ENCODE results near the gene TWSG1. TPM values are rescaled to one million over a fixed set of nuclear protein-coding genes. Genes with fewer than 3 reads are reported as not detected.
A peak's percentile ranks its signal among the peaks of the same experiment; 100 is the strongest.

Gene TWSG1
- total RNA-seq, 5 donors from 2014 or later (not counting 1 experiment from before 2014, with no cell fraction given): 1.8 to 6.2 (median 4.4) TPM

DNA sequence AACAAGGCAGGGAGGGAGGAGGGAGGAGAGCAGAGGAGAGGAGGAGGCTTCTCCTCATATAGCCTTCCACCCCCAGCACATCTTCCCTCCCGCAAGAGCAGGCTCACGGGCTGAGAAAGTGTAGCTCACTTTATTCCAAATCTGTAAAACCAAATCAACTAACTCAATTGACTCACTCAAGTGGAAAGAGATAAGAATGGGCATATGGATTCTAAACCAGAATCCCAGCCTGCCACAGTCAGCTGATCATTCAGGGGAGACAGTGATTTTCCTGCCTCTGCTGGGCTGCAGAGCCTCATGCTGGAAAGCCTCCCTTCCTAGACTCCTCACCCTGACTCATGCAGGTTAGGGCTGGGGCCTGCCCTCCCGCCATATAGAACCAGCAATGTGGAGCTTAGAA, 4.2 kb upstream of the TWSG1 start:
- POLR2A ChIA-PET: interaction anchor here in 1 of 2 donors (0.6 kb wide), 1 partner anchor 80 kb away, joined by 3 read pairs; no protein-coding TSS in a partner anchor
- Mint-ChIP-seq H3K4me3 (no peak overlapping the region), H3K27ac (no peak overlapping the region), H3K36me3 (no peaks in the 10 kb centered on the region), H3K27me3 (no peaks in the 10 kb centered on the region), H3K9me3 (peaks cover 4 to 5% (median 4%) of the 10 kb centered on the region in 3 donors), H3K4me1 (peaks cover 8 to 10% (median 8%) of the 10 kb centered on the region in 3 donors)
- H3K27ac ChIP-seq (ENCODE audit: low read length): no peak overlapping the region
- no CpG with 5 or more reads among the region's 3 CpGs for WGBS (ENCODE audit: insufficient coverage)
- ATAC-seq (replicated peaks in 1 of 4): no peak
- H3K4me3 ChIP-seq (ENCODE audit: control insufficient read depth in 1 of 2, extremely low read depth in 1 of 2, low read length in 1 of 2): no peak overlapping the region
- CTCF ChIA-PET: no interaction called here
- H3K27me3 ChIP-seq (replicated peaks in 1 of 2; ENCODE audit: control insufficient read depth in 2 of 2, extremely low read depth in 1 of 2, insufficient read depth in 2 of 2, low read length in 1 of 2): no peaks in the 10 kb centered on the region
- H3K9me3 ChIP-seq: no peaks in the 10 kb centered on the region
- no peak for DNase-seq
- H3K36me3 ChIP-seq (ENCODE audit: control insufficient read depth in 2 of 2, extremely low read depth in 1 of 2, insufficient read depth in 1 of 2, low read length in 1 of 2): no peaks in the 10 kb centered on the region
- H3K4me1 ChIP-seq (ENCODE audit: control insufficient read depth in 1 of 2, extremely low read depth in 1 of 2, insufficient read depth in 2 of 2, low read length in 2 of 2): peaks cover 4 to 13% of the 10 kb centered on the region in 2 experiments

DNA sequence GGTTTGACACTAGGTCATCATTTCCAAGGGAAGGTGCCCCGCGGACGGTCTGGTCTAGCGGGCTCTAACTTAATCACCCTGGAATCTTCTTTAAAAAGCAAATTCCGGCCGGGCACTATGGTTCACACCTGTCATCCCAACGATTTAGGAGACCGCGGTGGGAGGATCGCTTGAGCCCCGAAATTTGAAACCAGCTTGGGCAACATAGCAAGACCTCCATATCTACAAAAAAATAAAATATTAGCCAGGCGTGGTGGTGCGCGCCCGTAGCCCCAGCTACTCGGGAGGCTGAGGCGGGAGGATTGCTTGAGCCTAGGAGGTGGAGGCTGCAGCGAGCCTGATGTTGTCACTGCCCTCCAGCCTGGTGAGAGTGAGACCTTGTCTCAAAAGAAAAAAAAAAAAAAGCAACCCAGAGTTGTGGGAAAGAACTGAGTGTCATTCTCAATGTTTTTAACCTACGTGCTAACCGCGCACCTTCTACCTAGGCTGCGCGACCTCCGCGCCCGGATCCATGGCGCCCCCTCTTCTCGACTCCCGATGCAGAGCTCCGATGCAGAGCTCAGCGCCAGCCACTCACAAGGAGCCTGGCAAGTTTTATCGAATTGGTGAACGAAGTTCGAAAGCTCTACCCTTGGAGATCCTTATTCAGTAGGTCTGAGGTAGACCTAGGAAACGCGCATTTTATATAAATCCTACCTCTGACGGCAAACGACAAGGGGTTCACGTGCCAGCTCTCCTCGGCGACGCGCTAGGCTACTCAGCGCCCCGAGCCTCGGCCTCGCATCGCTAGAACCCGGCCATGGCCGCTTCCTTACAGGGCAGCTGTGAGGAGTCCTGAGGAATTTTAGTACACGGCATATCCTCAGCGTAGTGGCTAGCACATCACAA, 888 bp upstream of the TWSG1 start:
- peak overlapping the region; percentile 87 to 92 (median 90) for H3K4me3 Mint-ChIP-seq
- H3K9me3 Mint-ChIP-seq: peaks cover under 1 to 2% (median 1%) of the 10 kb centered on the region in 3 donors
- ChIA-PET POLR2A (interaction anchor here (0.5 to 0.7 kb wide), 6 partner anchors 20 to 729 kb away, joined by 3 to 7 read pairs (median 4); no protein-coding TSS in a partner anchor), CTCF (interaction anchor here (0.6 to 2.0 kb wide), 9 partner anchors 65 to 1335 kb away, joined by 3 to 11 read pairs (median 3); no protein-coding TSS in a partner anchor)
- peak overlapping the region; percentile 42 to 60 for H3K27ac Mint-ChIP-seq
- H3K4me1 Mint-ChIP-seq: peaks cover 16 to 28% (median 24%) of the 10 kb centered on the region in 3 donors
- peaks cover 4% of the 10 kb centered on the region for H3K36me3 Mint-ChIP-seq
- peak overlapping the region; percentile 70 to 90 for H3K4me3 ChIP-seq (ENCODE audit: control insufficient read depth in 1 of 2, extremely low read depth in 1 of 2, low read length in 1 of 2)
- 9% methylated on average over 35 of the region's 52 CpGs for WGBS (ENCODE audit: insufficient coverage)
- H3K27me3 ChIP-seq (replicated peaks in 1 of 2; ENCODE audit: control insufficient read depth in 2 of 2, extremely low read depth in 1 of 2, insufficient read depth in 2 of 2, low read length in 1 of 2): no peaks in the 10 kb centered on the region
- ATAC-seq (replicated peaks in 1 of 4): peak; percentile 22 to 44 (median 36)
- no peaks in the 10 kb centered on the region for H3K27me3 Mint-ChIP-seq
- H3K36me3 ChIP-seq (ENCODE audit: control insufficient read depth in 2 of 2, extremely low read depth in 1 of 2, insufficient read depth in 1 of 2, low read length in 1 of 2): no peaks in the 10 kb centered on the region
- peak overlapping the region; percentile 54 for H3K27ac ChIP-seq (ENCODE audit: low read length)
- peak in 19 of 35 experiments; percentile 1 to 35 (median 20) for DNase-seq
- peaks cover 4 to 14% of the 10 kb centered on the region in 2 experiments for H3K4me1 ChIP-seq (ENCODE audit: control insufficient read depth in 1 of 2, extremely low read depth in 1 of 2, insufficient read depth in 2 of 2, low read length in 2 of 2)
- H3K9me3 ChIP-seq: no peaks in the 10 kb centered on the region

DNA sequence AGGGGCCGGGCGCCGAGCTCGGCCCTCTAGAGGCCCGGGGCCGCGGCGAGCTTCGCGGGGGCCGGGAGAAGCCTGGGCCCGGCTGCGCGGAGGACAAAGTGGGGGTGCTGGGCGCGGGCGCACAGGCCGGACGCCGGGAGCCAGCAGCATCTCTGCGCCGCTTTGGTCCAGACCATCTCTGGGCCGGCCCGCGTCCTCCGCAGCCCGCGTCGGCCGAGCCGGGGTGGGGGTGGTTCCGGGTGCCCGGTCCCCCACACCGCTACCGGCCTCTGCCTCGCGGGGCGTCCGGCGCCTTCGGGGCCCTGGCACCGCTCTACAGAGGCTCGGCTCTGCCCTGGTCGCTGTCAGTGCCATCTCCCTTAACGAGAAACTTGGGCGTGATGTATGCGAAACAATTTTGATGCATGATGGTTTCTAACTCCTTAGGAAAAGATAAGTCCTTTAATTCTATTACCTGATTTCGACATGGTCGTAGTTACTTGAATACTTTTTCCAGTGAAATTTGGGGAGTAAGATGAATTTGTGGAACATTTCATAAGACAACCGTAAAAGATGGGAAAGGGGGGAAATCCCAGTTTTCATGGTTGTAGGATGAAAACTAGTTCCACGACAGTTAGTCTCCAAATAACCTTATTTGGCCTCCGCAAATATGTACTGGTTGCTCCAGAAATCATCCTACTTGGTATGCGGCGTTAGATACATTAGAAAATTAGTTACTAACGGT, 562 bp downstream of the TWSG1 start:
- H3K9me3 Mint-ChIP-seq: no peaks in the 10 kb centered on the region
- H3K27me3 ChIP-seq (replicated peaks in 1 of 2; ENCODE audit: control insufficient read depth in 2 of 2, extremely low read depth in 1 of 2, insufficient read depth in 2 of 2, low read length in 1 of 2): no peaks in the 10 kb centered on the region
- peak in 22 of 35 experiments; percentile 2 to 53 (median 14) for DNase-seq
- H3K4me1 Mint-ChIP-seq: peaks cover 16 to 28% (median 24%) of the 10 kb centered on the region in 3 donors
- ChIA-PET POLR2A (no interaction called here), CTCF (interaction anchor here in 1 of 2 donors (0.8 to 2.0 kb wide), 3 partner anchors 18 to 231 kb away, joined by 3 to 4 read pairs (median 3); no protein-coding TSS in a partner anchor)
- peak overlapping the region in 1 of 2 donors; percentile 39 for H3K27ac Mint-ChIP-seq
- 7% methylated on average over 42 of the region's 55 CpGs for WGBS (ENCODE audit: insufficient coverage)
- no peaks in the 10 kb centered on the region for H3K27me3 Mint-ChIP-seq
- no peaks in the 10 kb centered on the region for H3K9me3 ChIP-seq
- H3K36me3 Mint-ChIP-seq: peaks cover 4% of the 10 kb centered on the region
- peak overlapping the region; percentile 85 to 92 (median 90) for H3K4me3 Mint-ChIP-seq
- no peak overlapping the region for H3K27ac ChIP-seq (ENCODE audit: low read length)
- ATAC-seq (replicated peaks in 1 of 4): peak; percentile 25 to 50 (median 34)
- H3K4me3 ChIP-seq (ENCODE audit: control insufficient read depth in 1 of 2, extremely low read depth in 1 of 2, low read length in 1 of 2): peak overlapping the region; percentile 40 to 72
- H3K4me1 ChIP-seq (ENCODE audit: control insufficient read depth in 1 of 2, extremely low read depth in 1 of 2, insufficient read depth in 2 of 2, low read length in 2 of 2): peaks cover 4 to 14% of the 10 kb centered on the region in 2 experiments
- no peaks in the 10 kb centered on the region for H3K36me3 ChIP-seq (ENCODE audit: control insufficient read depth in 2 of 2, extremely low read depth in 1 of 2, insufficient read depth in 1 of 2, low read length in 1 of 2)

DNA sequence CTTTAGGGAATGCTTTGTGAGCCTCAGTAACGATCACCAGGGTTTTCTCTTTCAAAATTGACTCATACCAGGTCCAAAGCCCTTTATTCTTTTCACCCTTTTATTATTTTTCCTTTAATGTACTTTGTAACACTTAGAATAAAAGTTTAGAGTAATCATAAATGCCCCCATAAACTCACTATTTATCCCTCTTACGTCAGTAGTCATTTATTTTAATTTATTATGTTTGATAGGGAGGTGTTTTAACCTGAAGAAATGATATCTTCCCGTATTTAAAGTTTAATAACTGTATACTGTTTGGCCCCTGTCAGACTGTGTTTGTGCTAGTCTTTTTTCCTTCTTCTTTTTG, 1.1 kb downstream of the TWSG1 start:
- ChIA-PET CTCF (no interaction called here), POLR2A (interaction anchor here in 1 of 2 donors (0.7 to 1.0 kb wide), 2 partner anchors 136 to 232 kb away, joined by 5 read pairs; no protein-coding TSS in a partner anchor)
- Mint-ChIP-seq H3K9me3 (no peaks in the 10 kb centered on the region), H3K27me3 (no peaks in the 10 kb centered on the region), H3K4me1 (peaks cover 16 to 28% (median 24%) of the 10 kb centered on the region in 3 donors), H3K27ac (no peak overlapping the region), H3K4me3 (peak overlapping the region; percentile 80 to 92 (median 85)), H3K36me3 (peaks cover 7% of the 10 kb centered on the region)
- Histone ChIP-seq H3K9me3 (no peaks in the 10 kb centered on the region), H3K4me3 (ENCODE audit: control insufficient read depth in 1 of 2, extremely low read depth in 1 of 2, low read length in 1 of 2) (peak overlapping the region in 1 of 2 donors; percentile 40), H3K4me1 (ENCODE audit: control insufficient read depth in 1 of 2, extremely low read depth in 1 of 2, insufficient read depth in 2 of 2, low read length in 2 of 2) (peaks cover 4 to 14% of the 10 kb centered on the region in 2 experiments), H3K27ac (ENCODE audit: low read length) (no peak overlapping the region), H3K27me3 (replicated peaks in 1 of 2; ENCODE audit: control insufficient read depth in 2 of 2, extremely low read depth in 1 of 2, insufficient read depth in 2 of 2, low read length in 1 of 2) (no peaks in the 10 kb centered on the region), H3K36me3 (ENCODE audit: control insufficient read depth in 2 of 2, extremely low read depth in 1 of 2, insufficient read depth in 1 of 2, low read length in 1 of 2) (no peaks in the 10 kb centered on the region)
- DNase-seq: no peak
- ATAC-seq (replicated peaks in 1 of 4): no peak
- WGBS (ENCODE audit: insufficient coverage): no CpG with 5 or more reads among the region's 3 CpGs

DNA sequence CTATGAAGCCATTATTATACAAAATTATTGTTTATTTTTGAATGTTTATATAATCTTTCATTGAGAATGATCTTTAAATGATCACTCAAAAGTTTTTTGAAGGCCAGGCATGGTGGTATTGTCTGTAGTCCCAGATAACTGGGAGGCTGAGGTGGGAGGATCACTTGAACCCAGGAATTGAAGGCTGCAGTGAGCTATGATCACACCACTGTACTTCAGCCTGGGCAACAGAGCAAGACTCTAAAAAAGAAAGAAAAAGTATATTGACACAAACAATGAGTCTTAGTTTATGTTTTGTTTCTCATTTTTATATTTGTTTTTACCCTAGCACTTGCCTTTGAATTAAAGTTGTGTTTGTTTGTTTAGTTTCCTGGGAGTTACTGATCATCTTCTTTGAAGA, 2.3 kb downstream of the TWSG1 start:
- Histone ChIP-seq H3K4me1 (ENCODE audit: control insufficient read depth in 1 of 2, extremely low read depth in 1 of 2, insufficient read depth in 2 of 2, low read length in 2 of 2) (peaks cover 4 to 14% of the 10 kb centered on the region in 2 experiments), H3K27me3 (replicated peaks in 1 of 2; ENCODE audit: control insufficient read depth in 2 of 2, extremely low read depth in 1 of 2, insufficient read depth in 2 of 2, low read length in 1 of 2) (no peaks in the 10 kb centered on the region), H3K9me3 (no peaks in the 10 kb centered on the region), H3K4me3 (ENCODE audit: control insufficient read depth in 1 of 2, extremely low read depth in 1 of 2, low read length in 1 of 2) (no peak overlapping the region), H3K36me3 (ENCODE audit: control insufficient read depth in 2 of 2, extremely low read depth in 1 of 2, insufficient read depth in 1 of 2, low read length in 1 of 2) (no peaks in the 10 kb centered on the region), H3K27ac (ENCODE audit: low read length) (no peak overlapping the region)
- H3K27ac Mint-ChIP-seq: peak overlapping the region in 1 of 2 donors; percentile 11
- no peaks in the 10 kb centered on the region for H3K27me3 Mint-ChIP-seq
- no peak for DNase-seq
- peaks cover 11% of the 10 kb centered on the region for H3K36me3 Mint-ChIP-seq
- H3K4me1 Mint-ChIP-seq: peaks cover 16 to 28% (median 24%) of the 10 kb centered on the region in 3 donors
- ChIA-PET CTCF (no interaction called here), POLR2A (interaction anchor here in 1 of 2 donors (0.6 to 1.0 kb wide), 3 partner anchors 131 to 655 kb away, joined by 3 to 6 read pairs (median 5); no protein-coding TSS in a partner anchor)
- no peak overlapping the region for H3K4me3 Mint-ChIP-seq
- no peaks in the 10 kb centered on the region for H3K9me3 Mint-ChIP-seq
- ATAC-seq (replicated peaks in 1 of 4): no peak

DNA sequence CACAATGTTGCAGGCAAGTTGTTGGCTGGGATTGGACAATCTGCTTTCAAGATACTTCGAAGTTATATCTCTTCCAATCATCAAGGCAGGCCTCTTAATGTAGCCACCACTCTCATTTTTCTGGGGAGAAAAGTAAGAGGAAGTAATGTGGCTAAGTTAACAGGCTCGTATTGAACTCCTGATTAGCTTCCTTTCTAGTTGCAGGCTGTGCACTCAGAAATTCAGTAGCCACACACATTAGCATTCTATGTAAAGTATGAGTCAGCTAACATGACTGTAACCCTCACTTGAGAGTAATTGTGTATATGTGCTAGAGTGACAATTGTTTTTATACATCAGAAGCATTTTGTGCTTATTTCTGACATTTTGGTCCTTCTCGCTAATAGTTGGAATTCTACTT, 3.3 kb downstream of the TWSG1 start:
- ChIA-PET POLR2A (interaction anchor here in 1 of 2 donors (0.5 kb wide), 1 partner anchor 247 kb away, joined by 3 read pairs; no protein-coding TSS in a partner anchor), CTCF (interaction anchor here in 1 of 2 donors (0.6 kb wide), 2 partner anchors 267 to 778 kb away, joined by 3 read pairs; no protein-coding TSS in a partner anchor)
- Mint-ChIP-seq H3K27ac (peak overlapping the region in 1 of 2 donors; percentile 23), H3K4me1 (peaks cover 16 to 28% (median 24%) of the 10 kb centered on the region in 3 donors), H3K27me3 (no peaks in the 10 kb centered on the region), H3K4me3 (no peak overlapping the region), H3K36me3 (peaks cover 16% of the 10 kb centered on the region), H3K9me3 (no peaks in the 10 kb centered on the region)
- ATAC-seq (replicated peaks in 1 of 4): no peak
- peaks cover 4 to 14% of the 10 kb centered on the region in 2 experiments for H3K4me1 ChIP-seq (ENCODE audit: control insufficient read depth in 1 of 2, extremely low read depth in 1 of 2, insufficient read depth in 2 of 2, low read length in 2 of 2)
- H3K36me3 ChIP-seq (ENCODE audit: control insufficient read depth in 2 of 2, extremely low read depth in 1 of 2, insufficient read depth in 1 of 2, low read length in 1 of 2): no peaks in the 10 kb centered on the region
- no peak for DNase-seq
- no CpG with 5 or more reads among the region's 3 CpGs for WGBS (ENCODE audit: insufficient coverage)
- no peaks in the 10 kb centered on the region for H3K9me3 ChIP-seq
- no peak overlapping the region for H3K4me3 ChIP-seq (ENCODE audit: control insufficient read depth in 1 of 2, extremely low read depth in 1 of 2, low read length in 1 of 2)
- H3K27me3 ChIP-seq (replicated peaks in 1 of 2; ENCODE audit: control insufficient read depth in 2 of 2, extremely low read depth in 1 of 2, insufficient read depth in 2 of 2, low read length in 1 of 2): no peaks in the 10 kb centered on the region
- H3K27ac ChIP-seq (ENCODE audit: low read length): no peak overlapping the region
